ENCODE measurements around the gene ENTPD2.

- TF ChIP-seq CTCF (conservative IDR thresholded peaks at IDR 0.05; ENCODE audit: low read length) (no peak), EZH2phosphoT487 (IDR thresholded peaks at IDR 0.05; ENCODE audit: borderline replicate concordance, low read depth, low read length) (no peak)
Measured at GRCh38 chr9:137026384-137026783, 27.5 kb downstream of the ENTPD2 start.

Data from OCI-LY7 (cell line).